Memory B cell (primary cell): ENCODE results near the gene ANKRD34A.
"Not testable (repeated sequence)": the region's sequence is repeated elsewhere in the genome, so short reads cannot be mapped to it uniquely, and the experiment has no call there.

Experiments used
- ATAC-seq: fragments of 150-1000 bp; cut with Tn5 transposase; 2 replicates; pipeline ENCODE4 v1.10.0; 2021; ENCODE audit warnings: low read depth, mild to moderate bottlenecking, moderate library complexity
- DNase-seq, 2 donors: peaks; one replicate each; pipeline ENCODE4 v3.0.0; 2022; ENCODE audit warnings: low spot score in 2 of 2
- H3K27ac Mint-ChIP-seq: one replicate; pipeline ENCODE4 v1.8.0; 2022; ENCODE audit warnings: mild to moderate bottlenecking, moderate library complexity, mixed read lengths
- H3K27me3 Mint-ChIP-seq: one replicate; pipeline ENCODE4 v1.8.0; 2022; ENCODE audit warnings: mixed read lengths
- H3K36me3 Mint-ChIP-seq: one replicate; pipeline ENCODE4 v1.8.0; 2022; ENCODE audit warnings: mild to moderate bottlenecking, mixed read lengths
- H3K4me1 Mint-ChIP-seq: one replicate; pipeline ENCODE4 v1.8.0; 2022; ENCODE audit warnings: mixed read lengths
- H3K4me3 Mint-ChIP-seq: one replicate; pipeline ENCODE4 v1.8.0; 2022; ENCODE audit warnings: mild to moderate bottlenecking, moderate library complexity, mixed read lengths
- H3K9me3 Mint-ChIP-seq: one replicate; pipeline ENCODE4 v1.8.0; 2022; ENCODE audit warnings: mixed read lengths

Gene ANKRD34A

DNA sequence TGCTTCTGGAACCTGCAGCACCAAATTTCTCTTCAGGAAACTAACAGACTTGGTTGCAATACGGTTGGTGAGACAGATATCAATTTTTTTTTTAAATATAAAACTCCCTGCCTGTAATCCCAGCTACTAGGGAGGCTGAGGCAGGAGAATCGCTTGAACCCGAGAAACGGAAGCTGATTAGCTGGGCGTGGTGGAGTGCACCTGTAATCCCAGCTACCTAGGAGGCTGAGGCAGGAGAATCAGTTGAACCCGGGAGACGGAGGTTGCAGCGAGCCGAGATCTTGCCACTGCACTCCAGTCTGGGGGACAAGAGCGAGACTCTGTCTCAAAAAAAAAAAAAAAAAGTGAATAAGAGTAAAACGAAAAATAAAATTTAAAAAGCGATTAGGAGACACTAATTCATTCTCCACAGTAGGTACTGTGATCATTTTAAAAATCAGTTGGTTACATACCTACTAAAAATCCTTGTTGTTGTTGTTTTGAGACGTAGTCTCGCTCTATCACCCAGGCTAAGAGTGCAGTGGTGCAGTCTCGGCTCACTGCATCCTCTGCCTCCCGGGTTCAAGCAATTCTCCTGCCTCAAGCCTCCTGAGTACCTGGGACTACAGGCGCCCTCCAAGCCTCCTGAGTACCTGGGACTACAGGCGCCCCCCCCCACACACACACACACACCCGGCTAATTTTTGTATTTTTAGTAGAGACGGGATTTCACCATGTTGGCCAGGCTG is 36.3 kb downstream of the ANKRD34A start:
- DNase-seq (no peak), ATAC-seq (no peak)
- Mint-ChIP-seq H3K27ac (no peak overlapping the region), H3K4me1 (peaks cover 21% of the 10 kb centered on the region), H3K36me3 (peaks cover 10% of the 10 kb centered on the region), H3K9me3 (no peaks in the 10 kb centered on the region), H3K4me3 (peak overlapping the region; percentile 79), H3K27me3 (no peaks in the 10 kb centered on the region)

DNA sequence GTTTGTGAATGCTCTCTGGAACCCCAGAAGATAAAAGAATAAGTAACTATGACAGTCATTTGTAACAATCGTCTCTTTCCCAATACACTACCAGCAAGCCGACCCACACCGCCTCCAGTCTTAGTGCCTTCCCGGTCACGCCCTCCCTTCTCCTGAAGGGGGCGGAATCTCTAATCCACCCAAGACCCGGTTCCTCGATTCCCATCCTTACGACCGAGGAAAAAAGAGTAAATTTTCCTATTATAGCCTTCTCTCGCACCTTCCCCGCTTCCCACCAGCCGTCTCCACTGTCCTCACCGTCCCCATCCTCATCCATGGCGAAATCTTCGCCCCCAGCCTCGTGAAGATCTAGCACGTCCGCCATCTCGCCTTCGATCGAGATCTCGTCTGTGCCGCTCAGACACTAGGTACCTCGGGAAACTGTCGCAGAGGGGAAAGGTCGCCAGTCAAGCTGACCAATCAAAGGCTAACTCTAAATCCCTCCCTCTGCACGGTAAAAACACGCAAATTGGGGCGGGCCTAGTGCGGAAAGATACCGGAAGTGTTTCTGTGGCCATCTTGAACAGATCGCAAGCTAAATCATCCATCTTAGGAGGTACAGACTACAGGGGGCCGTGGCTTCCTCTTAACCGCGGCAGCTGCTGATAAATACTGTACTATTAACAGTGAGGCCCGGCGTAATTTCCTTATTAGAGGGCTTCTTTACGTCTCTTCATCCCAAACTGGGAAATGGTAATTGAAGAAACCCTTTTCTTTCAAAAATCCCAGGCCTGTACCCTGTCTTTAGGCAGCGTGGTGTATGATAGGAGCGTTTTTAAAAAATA is 37.1 kb downstream of the ANKRD34A start, which contains the start of gene RBM8A:
RBM8A (minus strand) TSS at position 422 of the 824 bp plus-strand sequence; CDS start at position 364, 58 bp downstream.
- Mint-ChIP-seq H3K9me3 (no peaks in the 10 kb centered on the region), H3K27me3 (no peaks in the 10 kb centered on the region), H3K4me1 (peaks cover 13% of the 10 kb centered on the region), H3K27ac (no peak within 1 kb of the TSS), H3K4me3 (peak within 1 kb of the TSS; percentile 79), H3K36me3 (peaks cover 10% of the 10 kb centered on the region)
- DNase-seq (peak; percentile 80 to 94), ATAC-seq (peak; percentile 95)

DNA sequence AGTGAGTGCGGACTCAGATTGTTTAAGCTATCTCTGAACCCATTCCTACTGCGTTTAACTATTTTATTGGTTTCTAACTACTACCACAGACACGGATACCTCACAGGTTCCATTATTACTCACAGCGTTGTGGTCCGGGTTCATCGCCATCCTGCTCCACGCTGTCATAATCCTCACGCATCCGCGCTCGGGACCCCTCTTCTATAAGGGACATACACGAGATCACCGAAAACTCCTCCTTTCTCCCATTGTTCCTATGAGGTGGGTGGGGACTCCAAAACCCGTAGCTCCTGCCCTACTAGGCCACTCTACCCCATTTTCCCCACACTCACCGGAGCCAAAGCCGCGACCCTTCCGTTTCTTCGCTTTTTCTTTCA is 37.7 kb downstream of the ANKRD34A start:
- Mint-ChIP-seq H3K27ac (no peak overlapping the region), H3K36me3 (peaks cover 10% of the 10 kb centered on the region), H3K9me3 (no peaks in the 10 kb centered on the region), H3K4me3 (no peak overlapping the region), H3K27me3 (no peaks in the 10 kb centered on the region), H3K4me1 (peaks cover 12% of the 10 kb centered on the region)
- ATAC-seq (no peak), DNase-seq (no peak)

DNA sequence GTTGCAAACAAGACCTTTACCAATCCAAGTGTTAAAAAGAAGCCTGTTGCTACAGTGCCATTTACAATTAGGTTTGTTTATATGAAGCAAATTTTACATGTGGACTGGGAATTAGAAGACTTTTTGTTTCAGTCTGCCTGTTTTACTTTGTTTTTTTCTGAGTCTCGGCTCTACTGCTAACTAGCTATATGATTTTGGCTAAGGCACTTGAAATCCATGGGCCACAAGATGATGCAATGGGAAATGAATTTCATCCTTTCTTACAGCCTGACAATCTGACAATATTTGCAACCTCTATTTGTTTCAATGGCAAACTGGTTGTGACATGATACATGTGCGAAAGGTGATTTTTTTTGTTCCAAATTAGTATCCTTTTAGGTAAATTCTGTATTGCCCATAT is 42.1 kb downstream of the ANKRD34A start:
- Mint-ChIP-seq H3K9me3 (no peaks in the 10 kb centered on the region), H3K4me1 (peaks cover 17% of the 10 kb centered on the region), H3K27ac (no peak overlapping the region), H3K27me3 (no peaks in the 10 kb centered on the region), H3K36me3 (peaks cover 8% of the 10 kb centered on the region), H3K4me3 (no peak overlapping the region)
- DNase-seq (no peak), ATAC-seq (no peak)

DNA sequence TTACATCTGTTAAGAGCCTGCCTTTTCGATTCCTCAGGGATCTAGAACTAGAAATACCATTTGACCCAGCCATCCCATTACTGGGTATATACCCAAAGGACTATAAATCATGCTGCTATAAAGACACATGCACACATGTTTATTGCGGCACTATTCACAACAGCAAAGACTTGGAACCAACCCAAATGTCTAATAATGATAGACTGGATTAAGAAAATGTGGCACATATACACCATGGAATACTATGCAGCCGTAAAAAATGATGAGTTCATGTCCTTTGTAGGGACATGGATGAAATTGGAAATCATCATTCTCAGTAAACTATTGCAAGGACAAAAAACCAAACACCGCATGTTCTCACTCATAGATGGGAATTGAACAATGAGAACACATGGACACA is 44.1 kb downstream of the ANKRD34A start:
- not testable (repeated sequence) for H3K27ac Mint-ChIP-seq, H3K9me3 Mint-ChIP-seq

DNA sequence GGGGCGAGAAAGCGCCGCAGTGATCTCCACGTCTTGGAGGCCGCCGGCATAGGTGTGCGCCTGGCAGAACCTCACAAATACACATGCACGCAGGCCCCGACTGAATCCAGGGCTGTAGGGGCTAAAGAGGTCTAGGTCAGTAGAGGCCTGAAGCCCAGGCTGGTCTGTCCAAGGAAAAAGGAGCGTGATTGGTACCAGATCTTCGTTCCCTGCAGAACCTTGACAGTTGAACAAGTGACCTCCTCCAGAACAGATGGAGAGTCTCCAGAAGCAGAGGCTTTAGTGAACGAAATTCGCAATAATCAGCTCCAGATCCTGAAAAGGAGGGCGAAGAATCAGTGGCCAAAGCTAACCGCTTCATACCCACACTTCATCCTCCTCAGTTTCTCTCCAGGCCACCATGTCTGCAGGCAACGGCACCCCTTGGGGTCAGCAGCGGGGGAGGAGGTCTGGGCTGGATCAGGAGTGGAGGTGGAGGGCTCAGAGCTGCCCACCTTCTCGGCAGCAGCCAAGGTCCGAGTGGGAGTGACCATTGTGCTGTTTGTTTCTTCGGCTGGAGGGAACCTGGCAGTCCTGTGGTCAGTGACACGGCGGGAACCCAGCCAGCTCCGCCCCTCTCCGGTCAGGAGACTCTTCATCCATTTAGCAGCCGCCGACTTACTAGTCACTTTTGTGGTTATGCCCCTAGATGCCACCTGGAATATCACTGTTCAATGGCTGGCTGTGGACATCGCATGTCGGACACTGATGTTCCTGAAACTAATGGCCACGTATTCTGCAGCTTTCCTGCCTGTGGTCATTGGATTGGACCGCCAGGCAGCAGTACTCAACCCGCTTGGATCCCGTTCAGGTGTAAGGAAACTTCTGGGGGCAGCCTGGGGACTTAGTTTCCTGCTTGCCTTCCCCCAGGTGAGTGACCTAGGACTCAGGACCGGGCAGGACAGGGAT is 45.1 kb downstream of the ANKRD34A start:
- peaks cover 22% of the 10 kb centered on the region for H3K4me1 Mint-ChIP-seq
- DNase-seq: no peak
- peak; percentile 1 for ATAC-seq
- H3K27ac Mint-ChIP-seq: peak overlapping the region; percentile 90
- H3K27me3 Mint-ChIP-seq: no peaks in the 10 kb centered on the region
- no peaks in the 10 kb centered on the region for H3K9me3 Mint-ChIP-seq
- peaks cover 17% of the 10 kb centered on the region for H3K36me3 Mint-ChIP-seq
- peak overlapping the region; percentile 93 for H3K4me3 Mint-ChIP-seq

More for the DNA sequence above, 44.1 kb downstream of the ANKRD34A start:
- not testable (repeated sequence) for H3K27me3 Mint-ChIP-seq, ATAC-seq, DNase-seq
- peak overlapping the region; percentile 93 for H3K4me3 Mint-ChIP-seq
- H3K4me1 Mint-ChIP-seq: peaks cover 19% of the 10 kb centered on the region
- H3K36me3 Mint-ChIP-seq: peaks cover 12% of the 10 kb centered on the region

DNA sequence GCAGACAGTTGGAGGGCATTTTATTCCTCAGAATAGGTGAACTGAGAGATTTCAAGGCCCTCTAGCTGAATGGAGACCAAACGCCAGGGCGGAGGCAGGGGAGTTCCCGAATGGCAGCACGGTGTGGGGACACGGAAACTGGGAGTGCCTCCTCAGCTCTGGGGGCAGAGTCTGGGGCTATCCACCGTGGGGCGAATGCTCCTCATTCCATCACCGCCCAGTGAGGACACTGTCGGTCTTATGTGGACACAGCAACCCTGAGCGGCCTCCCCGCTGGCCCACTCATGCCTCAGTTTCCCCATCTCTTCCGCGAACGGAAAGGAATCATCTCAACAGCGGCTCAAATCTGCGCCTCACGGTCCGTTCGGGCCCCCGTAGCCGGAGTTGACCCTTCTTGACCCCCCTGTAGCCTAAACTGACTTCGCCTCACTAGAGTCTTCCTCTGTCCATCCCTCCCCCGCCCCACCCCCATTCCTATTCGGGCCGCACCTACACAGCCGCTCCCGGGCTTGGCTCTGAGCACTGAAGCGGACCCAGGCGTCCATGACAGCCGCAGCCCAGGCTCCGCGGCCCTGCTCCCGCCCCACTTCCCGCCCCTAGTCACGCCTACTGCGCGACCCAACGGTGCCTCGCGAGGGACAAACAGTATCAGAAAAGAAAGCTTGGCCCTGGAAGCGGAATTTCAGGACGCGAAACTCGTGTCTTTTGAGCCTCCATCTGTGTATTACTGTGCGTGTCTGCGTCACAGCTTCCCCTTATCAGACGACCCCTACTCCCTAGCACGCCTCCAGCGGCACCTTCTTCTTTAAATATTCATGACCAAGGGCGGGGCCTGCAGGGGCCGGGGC is 46.0 kb downstream of the ANKRD34A start, which contains the start of gene PEX11B:
PEX11B (minus strand) TSS at position 574 of the 848 bp plus-strand sequence; CDS start at position 545, 29 bp downstream.
- H3K27me3 Mint-ChIP-seq: no peaks in the 10 kb centered on the region
- H3K36me3 Mint-ChIP-seq: peaks cover 23% of the 10 kb centered on the region
- DNase-seq: peak; percentile 87
- H3K4me3 Mint-ChIP-seq: peak within 1 kb of the TSS; percentile 93
- ATAC-seq: peak; percentile 88
- H3K27ac Mint-ChIP-seq: peak within 1 kb of the TSS; percentile 90
- no peaks in the 10 kb centered on the region for H3K9me3 Mint-ChIP-seq
- peaks cover 29% of the 10 kb centered on the region for H3K4me1 Mint-ChIP-seq

DNA sequence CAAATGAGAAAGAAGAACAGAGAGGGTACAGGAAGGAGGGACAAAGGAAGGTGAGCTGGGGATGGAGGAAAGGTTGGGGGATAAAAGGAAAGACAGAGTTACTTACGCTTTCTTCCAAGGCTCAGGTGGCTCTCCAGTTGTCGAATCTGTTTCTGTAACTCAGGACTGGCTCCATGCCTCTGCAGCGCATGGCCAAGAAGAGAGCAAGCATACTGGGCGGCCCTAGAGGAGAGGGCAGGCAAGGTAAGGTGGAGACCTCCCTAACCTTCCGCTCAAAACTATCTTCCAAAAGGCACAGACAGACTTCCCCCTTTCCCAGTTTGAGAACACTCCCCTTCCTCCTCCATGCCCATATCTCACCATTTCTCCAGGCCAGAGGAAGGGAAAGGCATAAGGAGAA is 46.8 kb downstream of the ANKRD34A start:
- ATAC-seq (no peak), DNase-seq (no peak)
- no peaks in the 10 kb centered on the region for H3K27me3 Mint-ChIP-seq
- peak overlapping the region; percentile 90 for H3K27ac Mint-ChIP-seq
- no peaks in the 10 kb centered on the region for H3K9me3 Mint-ChIP-seq
- H3K4me3 Mint-ChIP-seq: peak overlapping the region; percentile 93
- peaks cover 29% of the 10 kb centered on the region for H3K4me1 Mint-ChIP-seq
- H3K36me3 Mint-ChIP-seq: peaks cover 26% of the 10 kb centered on the region

DNA sequence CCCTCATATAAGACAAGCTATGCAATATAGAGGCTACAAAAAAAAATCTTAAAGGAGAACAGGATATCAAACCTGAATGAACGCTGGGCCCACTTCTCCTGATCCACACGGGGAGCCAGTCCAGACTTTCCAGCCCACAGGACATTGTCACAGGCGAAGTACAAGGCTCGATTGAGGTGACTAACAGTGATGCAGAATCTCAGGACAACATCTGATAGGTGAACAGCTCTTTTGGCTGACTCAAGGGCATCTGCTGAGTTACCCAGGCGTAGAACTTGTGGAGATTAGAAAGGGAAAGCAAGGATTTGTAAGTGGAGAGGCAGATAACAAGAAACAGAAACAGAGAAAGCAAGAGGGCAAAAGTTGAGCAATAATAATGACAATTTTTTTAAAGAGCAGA is 47.6 kb downstream of the ANKRD34A start:
- Mint-ChIP-seq H3K36me3 (peaks cover 34% of the 10 kb centered on the region), H3K9me3 (no peaks in the 10 kb centered on the region), H3K4me1 (peaks cover 33% of the 10 kb centered on the region), H3K27ac (peak overlapping the region; percentile 55), H3K27me3 (no peaks in the 10 kb centered on the region), H3K4me3 (peak overlapping the region; percentile 79)
- DNase-seq (no peak), ATAC-seq (no peak)

DNA sequence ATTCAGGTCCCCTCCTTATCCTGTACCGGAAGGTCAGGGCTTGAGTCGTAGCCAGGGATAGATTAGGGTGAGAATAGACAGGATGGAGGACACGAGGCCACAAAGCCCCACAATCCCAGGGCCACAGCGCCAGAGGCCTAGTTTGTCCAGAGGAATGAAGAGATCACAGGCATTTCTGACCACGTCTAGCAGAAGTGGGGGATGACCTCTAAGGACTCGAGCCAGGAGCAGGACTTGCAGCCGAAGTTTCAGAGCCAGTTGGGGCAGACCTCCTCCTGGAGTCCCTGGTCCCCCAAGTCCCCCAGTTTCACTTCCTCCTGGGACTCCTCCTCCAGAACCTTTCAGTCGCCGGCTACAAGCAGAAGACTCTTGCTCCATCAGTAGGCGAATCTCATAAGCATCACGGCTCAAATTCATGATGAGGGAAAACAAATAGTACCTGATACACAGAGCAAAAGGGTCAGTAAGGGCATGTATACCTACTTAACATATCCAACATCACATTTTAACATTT is 52.2 kb downstream of the ANKRD34A start:
- peak overlapping the region; percentile 75 for H3K27ac Mint-ChIP-seq
- H3K36me3 Mint-ChIP-seq: peaks cover 41% of the 10 kb centered on the region
- DNase-seq (no peak), ATAC-seq (peak; percentile 43)
- peaks cover 24% of the 10 kb centered on the region for H3K4me1 Mint-ChIP-seq
- H3K9me3 Mint-ChIP-seq: no peaks in the 10 kb centered on the region
- H3K27me3 Mint-ChIP-seq: no peaks in the 10 kb centered on the region
- H3K4me3 Mint-ChIP-seq: no peak overlapping the region
